ENCODE measurements around the gene RRH. TPM values are rescaled to one million over a fixed set of nuclear protein-coding genes. Genes with fewer than 3 reads are reported as not detected.
"Not testable (repeated sequence)": the region's sequence is repeated elsewhere in the genome, so short reads cannot be mapped to it uniquely, and the experiment has no call there.

Gene RRH
- total RNA-seq, 1 donor, result not detected

- no peak for TF ChIP-seq CTCF (IDR thresholded peaks at IDR 0.05; ENCODE audit: insufficient read depth, low read depth, low read length)
- no peak overlapping the region for H3K4me3 ChIP-seq (ENCODE audit: low read depth, low read length)
- no peak for DNase-seq (ENCODE audit: low read depth)
Observed at GRCh38 chr4:109875106-109875505, 47.3 kb downstream of the RRH start.

DNA sequence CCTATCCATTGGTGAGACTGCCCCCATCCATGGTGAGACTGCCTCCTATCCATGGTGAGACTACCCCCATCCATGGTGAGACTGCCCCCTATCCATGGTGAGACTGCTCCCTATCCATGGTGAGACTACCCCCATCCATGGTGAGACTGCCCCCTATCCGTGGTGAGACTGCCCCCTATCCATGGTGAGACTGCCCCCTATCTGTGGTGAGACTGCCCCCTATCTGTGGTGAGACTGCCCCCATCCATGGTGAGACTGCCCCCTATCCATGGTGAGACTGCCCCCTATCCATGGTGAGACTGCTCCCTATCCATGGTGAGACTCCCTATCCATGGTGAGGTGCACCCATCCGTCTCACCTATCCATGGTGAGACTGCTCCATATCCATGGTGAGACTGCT is 47.8 kb downstream of the RRH start:
- DNase-seq (ENCODE audit: low read depth); H3K4me3 ChIP-seq (ENCODE audit: low read depth, low read length): not testable (repeated sequence)

DNA sequence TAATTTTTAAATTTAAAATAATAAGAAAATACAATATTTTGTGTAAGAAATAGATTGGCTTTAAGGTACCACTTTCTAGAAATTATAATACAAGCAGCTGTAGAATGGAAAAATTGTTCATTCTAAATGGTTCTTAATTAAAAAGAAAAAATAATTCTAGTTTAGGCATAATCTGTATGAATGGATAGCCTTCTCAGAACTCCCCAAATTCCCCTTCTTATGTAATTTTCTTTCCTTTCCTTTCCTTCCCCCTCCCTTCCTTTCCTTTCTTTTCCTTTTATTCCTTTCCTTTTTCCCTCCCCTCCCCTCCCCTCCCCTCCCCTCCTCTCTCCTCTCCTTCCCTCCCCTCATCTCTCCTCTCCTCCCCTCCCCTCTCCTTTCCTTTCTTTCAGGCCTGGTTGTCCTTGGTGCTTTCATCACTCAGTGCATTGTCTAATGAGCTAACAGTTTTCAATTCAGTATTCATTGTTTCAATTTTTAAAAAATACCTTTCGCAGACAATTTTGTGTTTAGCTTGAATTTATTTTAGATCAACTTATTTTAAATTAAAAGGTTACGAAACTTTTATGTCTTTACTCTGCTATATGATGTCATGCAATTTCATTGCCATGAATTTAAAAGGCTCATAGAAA is 49.0 kb downstream of the RRH start:
- no peak for DNase-seq (ENCODE audit: low read depth)
- H3K4me3 ChIP-seq (ENCODE audit: low read depth, low read length), result no peak overlapping the region
- no peak for TF ChIP-seq CTCF (IDR thresholded peaks at IDR 0.05; ENCODE audit: insufficient read depth, low read depth, low read length)

DNA sequence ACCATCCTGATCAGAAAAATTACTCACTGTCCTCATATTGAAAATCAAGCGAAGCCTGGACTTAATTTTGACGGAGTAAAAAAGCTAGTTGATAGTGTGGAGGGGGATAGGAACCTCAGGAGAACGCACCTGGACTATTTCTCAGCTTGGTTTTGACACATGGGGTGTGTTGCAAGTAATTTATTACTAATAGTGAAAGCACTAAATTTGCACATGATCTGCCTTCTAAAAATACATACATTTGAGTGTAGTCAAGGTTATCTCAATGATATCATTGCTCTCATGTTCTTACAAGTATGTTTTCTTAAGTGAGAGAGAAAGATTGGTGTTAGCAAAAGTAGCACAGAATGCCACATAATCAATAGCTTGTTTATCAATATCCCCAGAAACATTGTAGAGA is 49.6 kb downstream of the RRH start:
- DNase-seq (ENCODE audit: low read depth), result no peak
- H3K4me3 ChIP-seq (ENCODE audit: low read depth, low read length), result no peak overlapping the region
- no peak for TF ChIP-seq CTCF (IDR thresholded peaks at IDR 0.05; ENCODE audit: insufficient read depth, low read depth, low read length)

DNA sequence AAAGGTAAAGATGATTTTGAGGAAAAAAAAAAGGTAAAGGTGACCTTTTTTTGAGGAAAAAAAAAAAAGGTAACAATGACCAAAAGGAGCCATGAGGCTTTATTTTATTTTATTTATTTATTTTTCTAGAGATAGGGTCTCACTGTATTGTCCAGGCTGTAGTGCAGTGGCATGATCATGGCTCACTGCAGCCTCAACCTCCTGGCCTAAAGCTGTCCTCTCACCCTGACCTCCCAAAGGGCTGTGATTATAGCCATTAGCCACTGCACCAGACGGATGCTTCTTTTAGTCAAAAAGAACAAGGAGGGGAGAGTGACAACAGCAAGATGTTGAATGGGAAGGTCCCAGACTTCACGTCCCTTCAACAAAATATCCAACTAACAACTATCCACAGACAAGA is 50.6 kb downstream of the RRH start:
- H3K4me3 ChIP-seq (ENCODE audit: low read depth, low read length), result no peak overlapping the region
- TF ChIP-seq CTCF (IDR thresholded peaks at IDR 0.05; ENCODE audit: insufficient read depth, low read depth, low read length), result no peak
- no peak for DNase-seq (ENCODE audit: low read depth)

DNA sequence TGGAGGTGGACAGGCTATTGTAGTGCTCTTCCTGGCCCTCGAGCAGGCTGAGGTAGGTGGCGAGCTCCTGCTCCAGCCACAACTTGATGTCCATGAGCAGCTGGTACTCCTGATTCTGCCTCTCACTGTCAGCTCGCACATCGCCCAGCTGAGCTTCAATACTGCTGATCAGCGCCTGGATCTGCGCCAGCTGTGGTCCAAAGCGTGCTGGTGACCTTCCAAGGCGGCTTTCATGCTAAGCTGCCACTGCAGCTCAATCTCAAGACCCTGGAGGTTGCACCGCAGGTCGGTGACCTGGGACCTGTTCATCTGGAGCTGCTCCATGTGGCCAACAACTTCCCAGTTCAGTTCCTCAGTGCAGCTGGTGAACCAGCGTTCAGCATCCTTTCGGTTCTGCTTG is 51.3 kb downstream of the RRH start:
- H3K4me3 ChIP-seq (ENCODE audit: low read depth, low read length), result no peak overlapping the region
- no peak for TF ChIP-seq CTCF (IDR thresholded peaks at IDR 0.05; ENCODE audit: insufficient read depth, low read depth, low read length)
- no peak for DNase-seq (ENCODE audit: low read depth)

GRCh38 chr4:109879636-109880314 is 52.0 kb downstream of the RRH start:
- no peak for DNase-seq (ENCODE audit: low read depth)
- TF ChIP-seq CTCF (IDR thresholded peaks at IDR 0.05; ENCODE audit: insufficient read depth, low read depth, low read length), result no peak
- H3K4me3 ChIP-seq (ENCODE audit: low read depth, low read length), result no peak overlapping the region
